ENCODE measurements around the gene TGFA. TPM values are rescaled to one million over a fixed set of nuclear protein-coding genes. Genes with fewer than 3 reads are reported as not detected.

Gene TGFA
- total RNA-seq, 1 experiment from 2014 or later: 50.1 TPM

GRCh38 chr2:70598197-70598596, 44.6 kb upstream of the TGFA start:
- H3K9me3 ChIP-seq (ENCODE audit: control insufficient read depth in 1 of 2, insufficient read depth in 1 of 2, low read depth in 1 of 2, low read length in 2 of 2): no peaks in the 10 kb centered on the region
- peaks cover 24 to 27% of the 10 kb centered on the region in 2 experiments for H3K4me1 ChIP-seq (ENCODE audit: control insufficient read depth in 1 of 2, insufficient read depth in 2 of 2, low read length in 2 of 2)
- DNase-seq (ENCODE audit: low read depth, low spot score) (no peak), ATAC-seq (no peak)
- H3K4me2 ChIP-seq (ENCODE audit: low read length): no peak overlapping the region
- H3K27ac ChIP-seq (ENCODE audit: low read depth, low read length): no peak overlapping the region
- H2AFZ ChIP-seq (ENCODE audit: low read depth, low read length, poor library complexity, severe bottlenecking): peak overlapping the region; percentile 76
- no peak overlapping the region for H3K4me3 ChIP-seq (replicated peaks in 1 of 2; ENCODE audit: low read depth in 1 of 2, low read length in 2 of 2)
- ChIA-PET RAD21 (ENCODE audit: low non-redundant PET in 1 of 2, low total read pairs in 2 of 2, uncharacterized antibody in 2 of 2, unreplicated experiment in 2 of 2) (no interaction called here), POLR2A (no interaction called here), CTCF (no interaction called here)
- no peaks in the 10 kb centered on the region for H4K20me1 ChIP-seq (ENCODE audit: insufficient read depth)
- intact Hi-C loops (cut with micrococcal nuclease): no loop called here
- H3K36me3 ChIP-seq (ENCODE audit: control insufficient read depth in 1 of 2, insufficient read depth in 2 of 2, low read length in 2 of 2): no peaks in the 10 kb centered on the region
- H3K9me2 ChIP-seq (ENCODE audit: insufficient read depth): no peaks in the 10 kb centered on the region
- no TSS peak for BruUV-seq (replicated peaks)
- H3K9ac ChIP-seq (ENCODE audit: low read length): no peak overlapping the region
- no peak for TF ChIP-seq FOSL1 (IDR thresholded peaks at IDR 0.05; ENCODE audit: low read depth)
- no peak for TF ChIP-seq YY1 (IDR thresholded peaks at IDR 0.05; ENCODE audit: extremely low read depth, insufficient replicate concordance, low read depth, low read length)
- no peak for TF ChIP-seq MAX (IDR thresholded peaks at IDR 0.05)
- no peak for TF ChIP-seq TCF7L2 (IDR thresholded peaks at IDR 0.05; ENCODE audit: borderline replicate concordance, extremely low read depth, insufficient read depth, insufficient read length)
- TF ChIP-seq JUND (IDR thresholded peaks at IDR 0.05): no peak
- TF ChIP-seq ZNF274 (IDR thresholded peaks at IDR 0.05; ENCODE audit: low read depth, low read length): no peak
- no peak for TF ChIP-seq CEBPB (IDR thresholded peaks at IDR 0.05; ENCODE audit: low read depth)
- no peak for TF ChIP-seq EZH2 (IDR thresholded peaks at IDR 0.05)
- no peak for TF ChIP-seq SP1 (IDR thresholded peaks at IDR 0.05; ENCODE audit: low read depth)
- no peak for TF ChIP-seq ZFX (IDR thresholded peaks at IDR 0.05)
- no peak for TF ChIP-seq SIN3A (IDR thresholded peaks at IDR 0.05; ENCODE audit: low read depth)
- TF ChIP-seq REST (IDR thresholded peaks at IDR 0.05; ENCODE audit: low read depth): no peak
- TF ChIP-seq ATF3 (IDR thresholded peaks at IDR 0.05): no peak
- TF ChIP-seq POLR2AphosphoS5 (IDR thresholded peaks at IDR 0.05; ENCODE audit: low read depth, low read length): no peak
- TF ChIP-seq POLR2A (IDR thresholded peaks at IDR 0.05; ENCODE audit: borderline replicate concordance, extremely low read depth, insufficient read depth, insufficient read length): no peak
- TF ChIP-seq EGR1 (IDR thresholded peaks at IDR 0.05; ENCODE audit: low read depth): no peak
- no peak for TF ChIP-seq ELF1 (IDR thresholded peaks at IDR 0.05; ENCODE audit: borderline replicate concordance, low read depth)
- no peaks in the 10 kb centered on the region for H3K27me3 ChIP-seq (ENCODE audit: insufficient read depth, low read length)
- H3K79me2 ChIP-seq (ENCODE audit: insufficient read depth, low read length): no peaks in the 10 kb centered on the region

All from HCT116 (cell line).